ENCODE data around the gene MAN1A1.

The MAN1A1 gene

GRCh38 chr6:119132261-119132981 lies 217.1 kb downstream of the MAN1A1 start:
- no peaks in the 10 kb centered on the region for H3K9me3 ChIP-seq (ENCODE audit: control insufficient read depth, insufficient read depth, low read length)
- no peak overlapping the region for H3K4me3 ChIP-seq (ENCODE audit: low read length)
- no peak for DNase-seq (ENCODE audit: low read depth, low spot score)
- peaks cover 2% of the 10 kb centered on the region; the same call in 1 of the 2 replicates for H3K4me1 ChIP-seq (ENCODE audit: control insufficient read depth, insufficient read depth, low read length)
- 100% methylated on average over 1 of the region's 6 CpGs for WGBS (ENCODE audit: insufficient coverage, insufficient read length)
- H3K27me3 ChIP-seq (ENCODE audit: control insufficient read depth, insufficient read depth, low read length): 0 out of 2 replicates have a peak, but pooled peaks cover 1% of the 10 kb centered on the region
- H3K36me3 ChIP-seq (ENCODE audit: control insufficient read depth, insufficient read depth, low read length): no peaks in the 10 kb centered on the region
- no peak overlapping the region for H3K27ac ChIP-seq (ENCODE audit: low read length)

DNA sequence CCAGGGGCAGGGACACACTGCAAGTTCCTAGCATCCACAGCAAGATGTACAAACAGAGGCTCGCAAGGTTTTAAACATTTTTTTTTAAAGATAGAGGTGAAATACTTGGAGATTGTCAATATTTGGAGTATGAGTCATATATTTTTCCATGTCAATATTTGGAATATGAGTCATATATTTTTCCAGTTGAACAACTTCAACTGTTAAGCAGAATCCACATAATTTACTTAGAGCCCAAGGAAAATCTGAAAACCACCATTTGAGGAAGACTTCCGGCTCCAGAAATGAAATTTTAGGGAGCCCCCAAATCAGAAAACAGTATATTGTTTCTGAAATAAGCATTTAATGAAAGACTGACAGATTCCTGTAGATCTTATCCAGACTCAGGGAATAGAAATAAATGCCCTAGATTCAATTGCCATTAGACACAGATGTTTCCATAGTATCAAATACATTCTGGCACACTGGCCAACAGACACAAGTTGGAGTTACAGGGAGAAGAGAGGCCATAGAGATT lies 219.5 kb downstream of the MAN1A1 start:
- no peak overlapping the region for H3K27ac ChIP-seq (ENCODE audit: low read length)

GRCh38 chr6:119129148-119129967 lies 220.2 kb downstream of the MAN1A1 start:
- Histone ChIP-seq H3K9me3 (ENCODE audit: control insufficient read depth, insufficient read depth, low read length) (no peaks in the 10 kb centered on the region), H3K4me1 (ENCODE audit: control insufficient read depth, insufficient read depth, low read length) (peaks cover 2% of the 10 kb centered on the region; the same call in 1 of the 2 replicates), H3K27ac (ENCODE audit: low read length) (no peak overlapping the region), H3K27me3 (ENCODE audit: control insufficient read depth, insufficient read depth, low read length) (no peaks in the 10 kb centered on the region), H3K4me3 (ENCODE audit: low read length) (no peak overlapping the region), H3K36me3 (ENCODE audit: control insufficient read depth, insufficient read depth, low read length) (no peaks in the 10 kb centered on the region)
- peak; percentile 39 for DNase-seq (ENCODE audit: low read depth, low spot score)
- no CpG with 5 or more reads among the region's 4 CpGs for WGBS (ENCODE audit: insufficient coverage, insufficient read length)

More for the DNA sequence above, 219.5 kb downstream of the MAN1A1 start:
- Histone ChIP-seq H3K4me3 (ENCODE audit: low read length) (no peak overlapping the region), H3K27me3 (ENCODE audit: control insufficient read depth, insufficient read depth, low read length) (no peaks in the 10 kb centered on the region), H3K4me1 (ENCODE audit: control insufficient read depth, insufficient read depth, low read length) (peaks cover 2% of the 10 kb centered on the region; the same call in 1 of the 2 replicates), H3K36me3 (ENCODE audit: control insufficient read depth, insufficient read depth, low read length) (no peaks in the 10 kb centered on the region), H3K9me3 (ENCODE audit: control insufficient read depth, insufficient read depth, low read length) (no peaks in the 10 kb centered on the region)
- no peak for DNase-seq (ENCODE audit: low read depth, low spot score)
- no CpG with 5 or more reads among the region's 2 CpGs for whole genome bisulfite sequencing (ENCODE audit: insufficient coverage, insufficient read length)

GRCh38 chr6:119128252-119128912 lies 221.2 kb downstream of the MAN1A1 start:
- no CpG with 5 or more reads among the region's 2 CpGs for WGBS (ENCODE audit: insufficient coverage, insufficient read length)
- peaks cover 2% of the 10 kb centered on the region; the same call in 1 of the 2 replicates for H3K4me1 ChIP-seq (ENCODE audit: control insufficient read depth, insufficient read depth, low read length)
- H3K27me3 ChIP-seq (ENCODE audit: control insufficient read depth, insufficient read depth, low read length): no peaks in the 10 kb centered on the region
- no peaks in the 10 kb centered on the region for H3K9me3 ChIP-seq (ENCODE audit: control insufficient read depth, insufficient read depth, low read length)
- no peak overlapping the region for H3K27ac ChIP-seq (ENCODE audit: low read length)
- no peak overlapping the region for H3K4me3 ChIP-seq (ENCODE audit: low read length)
- no peak for DNase-seq (ENCODE audit: low read depth, low spot score)
- no peaks in the 10 kb centered on the region for H3K36me3 ChIP-seq (ENCODE audit: control insufficient read depth, insufficient read depth, low read length)

DNA sequence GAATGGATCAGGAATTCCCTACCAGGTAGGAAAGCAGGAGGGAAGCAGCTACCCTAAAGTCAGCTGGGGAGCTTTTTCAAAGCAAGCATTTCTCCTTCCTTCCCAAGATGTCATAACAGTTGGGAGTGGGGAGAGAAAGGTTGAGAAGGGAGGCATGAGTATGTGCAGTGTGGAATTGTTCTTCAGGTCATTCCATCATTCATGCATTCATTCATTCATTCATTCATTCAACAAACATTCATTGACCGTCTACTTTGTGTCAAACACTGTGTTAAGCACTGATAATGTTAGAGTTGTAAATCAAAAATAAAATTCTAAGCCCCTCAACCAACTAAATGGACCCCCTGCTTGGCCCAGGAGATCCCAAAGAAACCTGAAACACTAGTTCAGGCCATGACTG lies 221.9 kb downstream of the MAN1A1 start:
- no CpG with 5 or more reads among the region's 1 CpG for WGBS (ENCODE audit: insufficient coverage, insufficient read length)
- H3K4me1 ChIP-seq (ENCODE audit: control insufficient read depth, insufficient read depth, low read length): peaks cover 2% of the 10 kb centered on the region; the same call in 1 of the 2 replicates
- no peaks in the 10 kb centered on the region for H3K36me3 ChIP-seq (ENCODE audit: control insufficient read depth, insufficient read depth, low read length)
- no peaks in the 10 kb centered on the region for H3K9me3 ChIP-seq (ENCODE audit: control insufficient read depth, insufficient read depth, low read length)
- H3K4me3 ChIP-seq (ENCODE audit: low read length): no peak overlapping the region
- no peak for DNase-seq (ENCODE audit: low read depth, low spot score)
- no peaks in the 10 kb centered on the region for H3K27me3 ChIP-seq (ENCODE audit: control insufficient read depth, insufficient read depth, low read length)
- H3K27ac ChIP-seq (ENCODE audit: low read length): no peak overlapping the region
